Measurements from ENCODE around the gene FAM135A. TPM values are rescaled to one million over a fixed set of nuclear protein-coding genes. Genes with fewer than 3 reads are reported as not detected.
"Not testable (repeated sequence)": the region's sequence is repeated elsewhere in the genome, so short reads cannot be mapped to it uniquely, and the experiment has no call there.

Gene FAM135A
- total RNA-seq, 1 experiment from 2014 or later: 16.0 TPM

GRCh38 chr6:70474751-70475150 lies 61.4 kb downstream of the FAM135A start:
- Histone ChIP-seq H3K9me2 (ENCODE audit: insufficient read depth) (no peaks in the 10 kb centered on the region), H3K27ac (no peak overlapping the region), H3K4me2 (no peak overlapping the region), H4K20me1 (ENCODE audit: insufficient read depth) (no peaks in the 10 kb centered on the region), H3K79me2 (ENCODE audit: low read depth) (no peaks in the 10 kb centered on the region), H3K4me1 (replicated peaks; ENCODE audit: insufficient read depth) (no peaks in the 10 kb centered on the region), H3F3A (ENCODE audit: insufficient read depth, low read depth) (no peaks in the 10 kb centered on the region), H2AFZ (no peak overlapping the region), H3K27me3 (ENCODE audit: insufficient read depth, low read depth) (no peaks in the 10 kb centered on the region), H3K36me3 (ENCODE audit: low read depth) (no peaks in the 10 kb centered on the region), H3K4me3 (no peak overlapping the region), H3K9me3 (ENCODE audit: insufficient read depth, low read depth) (no peaks in the 10 kb centered on the region)
- no TSS peak for BruUV-seq (replicated peaks)
- TF ChIP-seq CTCF (conservative IDR thresholded peaks at IDR 0.05) (no peak), EZH2 (IDR thresholded peaks at IDR 0.05; ENCODE audit: low read depth) (no peak)
- intact Hi-C loops (cut with micrococcal nuclease; ENCODE audit: unreplicated experiment): no loop called here
- POLR2A ChIA-PET (ENCODE audit: unreplicated experiment): no interaction called here
- CTCF ChIA-PET: no interaction called here
- DNase-seq: no peak

GRCh38 chr6:70479236-70479635 lies 65.9 kb downstream of the FAM135A start:
- no peak overlapping the region for H2AFZ ChIP-seq
- TF ChIP-seq EZH2 (IDR thresholded peaks at IDR 0.05; ENCODE audit: low read depth) (no peak), CTCF (conservative IDR thresholded peaks at IDR 0.05) (no peak)
- H3F3A ChIP-seq (ENCODE audit: insufficient read depth, low read depth): no peaks in the 10 kb centered on the region
- no peaks in the 10 kb centered on the region for H3K4me1 ChIP-seq (replicated peaks; ENCODE audit: insufficient read depth)
- ChIA-PET POLR2A (ENCODE audit: unreplicated experiment) (no interaction called here), CTCF (interaction anchor here (0.7 kb wide), 1 partner anchor 412 kb away, joined by 3 read pairs; no protein-coding TSS in a partner anchor)
- no peaks in the 10 kb centered on the region for H4K20me1 ChIP-seq (ENCODE audit: insufficient read depth)
- H3K36me3 ChIP-seq (ENCODE audit: low read depth): no peaks in the 10 kb centered on the region
- H3K27ac ChIP-seq: no peak overlapping the region
- no TSS peak for BruUV-seq (replicated peaks)
- no peaks in the 10 kb centered on the region for H3K9me3 ChIP-seq (ENCODE audit: insufficient read depth, low read depth)
- H3K4me3 ChIP-seq: no peak overlapping the region
- H3K9me2 ChIP-seq (ENCODE audit: insufficient read depth): no peaks in the 10 kb centered on the region
- H3K27me3 ChIP-seq (ENCODE audit: insufficient read depth, low read depth): no peaks in the 10 kb centered on the region
- DNase-seq: no peak
- intact Hi-C loops (cut with micrococcal nuclease; ENCODE audit: unreplicated experiment): no loop called here
- no peaks in the 10 kb centered on the region for H3K79me2 ChIP-seq (ENCODE audit: low read depth)
- no peak overlapping the region for H3K4me2 ChIP-seq

- H3K9me2 ChIP-seq (ENCODE audit: insufficient read depth); POLR2A ChIA-PET (ENCODE audit: unreplicated experiment); H4K20me1 ChIP-seq (ENCODE audit: insufficient read depth); H2AFZ ChIP-seq; H3K36me3 ChIP-seq (ENCODE audit: low read depth); H3K9me3 ChIP-seq (ENCODE audit: insufficient read depth, low read depth); DNase-seq; intact Hi-C loops (cut with micrococcal nuclease; ENCODE audit: unreplicated experiment); H3K4me1 ChIP-seq (replicated peaks; ENCODE audit: insufficient read depth); CTCF ChIA-PET; H3K27ac ChIP-seq; H3K27me3 ChIP-seq (ENCODE audit: insufficient read depth, low read depth); BruUV-seq (replicated peaks); H3K79me2 ChIP-seq (ENCODE audit: low read depth); H3K4me2 ChIP-seq; H3F3A ChIP-seq (ENCODE audit: insufficient read depth, low read depth); H3K4me3 ChIP-seq: not testable (repeated sequence)
These were observed 73.3 kb downstream of the FAM135A start for GRCh38 chr6:70486638-70487037.

- no peak overlapping the region for H3K4me3 ChIP-seq
- TF ChIP-seq EZH2 (IDR thresholded peaks at IDR 0.05; ENCODE audit: low read depth) (no peak), CTCF (conservative IDR thresholded peaks at IDR 0.05) (no peak)
- BruUV-seq (replicated peaks): no TSS peak
- no peaks in the 10 kb centered on the region for H3K4me1 ChIP-seq (replicated peaks; ENCODE audit: insufficient read depth)
- H4K20me1 ChIP-seq (ENCODE audit: insufficient read depth): no peaks in the 10 kb centered on the region
- no peaks in the 10 kb centered on the region for H3K36me3 ChIP-seq (ENCODE audit: low read depth)
- no peak for DNase-seq
- no peak overlapping the region for H3K4me2 ChIP-seq
- no peaks in the 10 kb centered on the region for H3K9me2 ChIP-seq (ENCODE audit: insufficient read depth)
- H2AFZ ChIP-seq: no peak overlapping the region
- H3K9me3 ChIP-seq (ENCODE audit: insufficient read depth, low read depth): no peaks in the 10 kb centered on the region
- no peaks in the 10 kb centered on the region for H3F3A ChIP-seq (ENCODE audit: insufficient read depth, low read depth)
- H3K27ac ChIP-seq: no peak overlapping the region
- POLR2A ChIA-PET (ENCODE audit: unreplicated experiment): no interaction called here
- intact Hi-C loops (cut with micrococcal nuclease; ENCODE audit: unreplicated experiment): no loop called here
- no peaks in the 10 kb centered on the region for H3K27me3 ChIP-seq (ENCODE audit: insufficient read depth, low read depth)
- CTCF ChIA-PET: no interaction called here
- no peaks in the 10 kb centered on the region for H3K79me2 ChIP-seq (ENCODE audit: low read depth)
These were observed 76.1 kb downstream of the FAM135A start for GRCh38 chr6:70489364-70489763.

Data from PC-9 (cell line).